ENCODE measurements around the gene XKR8.

XKR8 gene

DNA sequence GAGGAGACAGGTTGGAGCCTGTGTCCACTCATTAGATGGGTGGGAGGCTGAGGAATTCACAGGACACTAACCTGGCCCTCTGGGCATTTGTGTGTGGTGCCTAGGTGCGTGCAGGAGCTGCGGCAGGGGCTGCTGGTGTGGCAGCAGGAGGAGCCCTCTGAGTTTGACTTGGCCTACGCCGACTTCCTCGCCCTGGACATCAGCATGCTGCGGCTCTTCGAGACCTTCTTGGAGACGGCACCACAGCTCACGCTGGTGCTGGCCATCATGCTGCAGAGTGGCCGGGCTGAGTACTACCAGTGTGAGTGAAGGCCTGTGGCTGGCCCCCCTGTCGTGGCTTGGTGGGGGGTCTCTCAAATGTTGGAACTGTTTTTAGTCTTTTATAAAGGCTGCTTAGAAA, 3.6 kb downstream of the XKR8 start:
- no peaks in the 10 kb centered on the region for H3K9me3 Mint-ChIP-seq
- H3K36me3 Mint-ChIP-seq (ENCODE audit: low read depth), result peaks cover 59% of the 10 kb centered on the region
- H3K4me1 Mint-ChIP-seq (ENCODE audit: low read depth), result peaks cover 29% of the 10 kb centered on the region
- no peak overlapping the region for H3K27ac Mint-ChIP-seq
- H3K4me3 Mint-ChIP-seq, result no peak overlapping the region
- no peaks in the 10 kb centered on the region for H3K27me3 Mint-ChIP-seq
- intact Hi-C loops (cut with micrococcal nuclease), result no loop called here

DNA sequence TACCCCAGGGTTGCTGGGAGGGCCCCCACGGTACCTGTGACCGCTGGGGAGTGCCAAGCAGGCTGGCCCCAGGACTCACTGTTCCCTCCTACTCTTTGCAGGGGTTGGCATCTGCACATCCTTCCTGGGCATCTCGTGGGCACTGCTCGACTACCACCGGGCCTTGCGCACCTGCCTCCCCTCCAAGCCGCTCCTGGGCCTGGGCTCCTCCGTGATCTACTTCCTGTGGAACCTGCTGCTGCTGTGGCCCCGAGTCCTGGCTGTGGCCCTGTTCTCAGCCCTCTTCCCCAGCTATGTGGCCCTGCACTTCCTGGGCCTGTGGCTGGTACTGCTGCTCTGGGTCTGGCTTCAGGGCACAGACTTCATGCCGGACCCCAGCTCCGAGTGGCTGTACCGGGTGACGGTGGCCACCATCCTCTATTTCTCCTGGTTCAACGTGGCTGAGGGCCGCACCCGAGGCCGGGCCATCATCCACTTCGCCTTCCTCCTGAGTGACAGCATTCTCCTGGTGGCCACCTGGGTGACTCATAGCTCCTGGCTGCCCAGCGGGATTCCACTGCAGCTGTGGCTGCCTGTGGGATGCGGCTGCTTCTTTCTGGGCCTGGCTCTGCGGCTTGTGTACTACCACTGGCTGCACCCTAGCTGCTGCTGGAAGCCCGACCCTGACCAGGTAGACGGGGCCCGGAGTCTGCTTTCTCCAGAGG, 6.8 kb downstream of the XKR8 start:
- Mint-ChIP-seq H3K4me3 (no peak overlapping the region), H3K9me3 (no peaks in the 10 kb centered on the region), H3K4me1 (ENCODE audit: low read depth) (peaks cover 21% of the 10 kb centered on the region), H3K36me3 (ENCODE audit: low read depth) (peaks cover 78% of the 10 kb centered on the region), H3K27me3 (no peaks in the 10 kb centered on the region), H3K27ac (no peak overlapping the region)
- intact Hi-C loops (cut with micrococcal nuclease), result no loop called here

DNA sequence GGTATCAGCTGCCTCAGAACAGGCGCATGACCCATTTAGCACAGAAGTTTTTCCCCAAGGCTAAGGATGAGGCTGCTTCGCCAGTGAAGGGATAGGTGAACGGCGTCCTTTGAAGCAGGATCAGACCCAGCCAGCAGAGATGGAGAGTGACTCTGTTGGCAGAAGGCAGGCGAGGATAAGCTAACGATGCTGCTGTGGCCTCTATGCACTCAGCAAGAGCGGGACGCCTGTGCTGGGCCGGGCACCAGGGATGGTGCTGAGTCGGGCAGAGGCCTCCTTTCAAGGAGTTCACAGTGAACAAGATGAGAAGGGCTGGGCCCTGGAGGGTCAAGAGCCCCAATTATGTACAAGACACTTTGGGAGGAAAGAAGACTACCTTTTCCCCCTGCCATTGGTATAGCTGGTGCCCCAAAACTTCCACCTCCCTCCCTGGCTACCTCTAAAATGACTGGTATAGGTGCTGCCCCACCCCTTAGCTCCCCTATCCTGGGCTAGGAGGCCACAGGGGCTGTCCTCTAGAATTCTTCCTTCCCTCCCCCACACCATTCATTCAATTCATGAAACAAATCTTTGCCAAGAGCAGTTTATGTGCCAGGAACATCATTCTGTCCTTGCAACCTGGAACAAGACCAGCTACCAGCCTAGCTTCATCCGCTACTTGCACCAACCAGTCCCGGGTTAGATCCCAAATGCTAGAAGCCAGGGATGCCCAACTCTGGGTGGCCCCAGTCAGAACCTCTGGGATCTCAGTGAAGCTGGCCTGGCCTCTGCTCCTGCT, 7.5 kb downstream of the XKR8 start:
- Mint-ChIP-seq H3K9me3 (no peaks in the 10 kb centered on the region), H3K27ac (no peak overlapping the region), H3K36me3 (ENCODE audit: low read depth) (peaks cover 85% of the 10 kb centered on the region), H3K4me3 (no peak overlapping the region), H3K4me1 (ENCODE audit: low read depth) (peaks cover 15% of the 10 kb centered on the region), H3K27me3 (no peaks in the 10 kb centered on the region)
- intact Hi-C loops (cut with micrococcal nuclease), result no loop called here

DNA sequence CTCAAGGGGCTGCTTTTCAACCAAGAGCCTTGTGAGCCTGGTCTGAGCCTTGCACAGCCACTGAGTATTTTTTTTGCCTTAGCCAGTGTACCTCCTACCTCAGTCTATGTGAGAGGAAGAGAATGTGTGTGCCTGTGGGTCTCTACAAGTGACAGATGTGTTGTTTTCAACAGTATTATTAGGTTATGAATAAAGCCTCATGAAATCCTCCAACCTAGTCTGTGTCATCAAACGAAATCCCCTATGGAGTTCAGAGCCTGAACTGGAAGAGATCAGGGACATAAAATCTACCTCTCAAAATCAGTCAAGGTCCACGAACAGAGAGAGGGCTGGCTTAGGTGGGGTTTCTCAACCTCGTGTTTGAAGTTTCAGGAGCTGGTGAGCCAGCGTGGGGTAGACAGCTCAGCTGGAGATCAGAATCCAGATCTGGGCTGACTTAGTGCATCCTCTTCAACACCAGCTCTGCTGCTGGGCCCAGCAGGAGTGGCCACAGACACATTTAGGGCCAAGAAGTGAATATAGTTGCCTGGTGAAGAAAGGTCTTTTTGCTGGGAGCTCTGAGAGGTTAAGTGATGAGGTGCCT, 8.2 kb downstream of the XKR8 start:
- no peaks in the 10 kb centered on the region for H3K9me3 Mint-ChIP-seq
- intact Hi-C loops (cut with micrococcal nuclease), result no loop called here

DNA sequence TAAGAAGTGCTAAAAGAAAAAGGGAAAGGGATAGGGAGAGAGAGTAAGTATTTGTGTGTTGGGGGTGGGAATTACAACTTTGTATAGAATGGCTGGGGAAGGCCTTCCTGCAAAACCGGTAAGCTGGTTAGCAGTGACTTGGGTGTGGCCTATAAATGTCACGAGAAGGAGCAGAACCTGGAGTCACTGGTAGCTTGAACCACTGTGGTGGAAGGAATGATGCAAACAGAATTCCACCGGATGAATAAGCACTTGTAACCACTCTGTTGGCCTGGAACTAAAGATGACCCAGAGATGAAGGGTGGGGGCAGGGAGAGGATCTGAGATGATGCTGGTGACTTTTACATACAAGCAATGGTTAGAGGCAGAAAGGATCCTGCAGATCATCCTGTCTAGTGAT, 8.9 kb downstream of the XKR8 start:
- Mint-ChIP-seq H3K27ac (no peak overlapping the region), H3K36me3 (ENCODE audit: low read depth) (peaks cover 86% of the 10 kb centered on the region), H3K4me1 (ENCODE audit: low read depth) (peaks cover 15% of the 10 kb centered on the region)

More for the DNA sequence above, 8.2 kb downstream of the XKR8 start:
- H3K27me3 Mint-ChIP-seq, result no peaks in the 10 kb centered on the region
- no peak overlapping the region for H3K4me3 Mint-ChIP-seq
- H3K4me1 Mint-ChIP-seq (ENCODE audit: low read depth), result peaks cover 15% of the 10 kb centered on the region
- H3K36me3 Mint-ChIP-seq (ENCODE audit: low read depth), result peaks cover 87% of the 10 kb centered on the region
- H3K27ac Mint-ChIP-seq, result no peak overlapping the region

DNA sequence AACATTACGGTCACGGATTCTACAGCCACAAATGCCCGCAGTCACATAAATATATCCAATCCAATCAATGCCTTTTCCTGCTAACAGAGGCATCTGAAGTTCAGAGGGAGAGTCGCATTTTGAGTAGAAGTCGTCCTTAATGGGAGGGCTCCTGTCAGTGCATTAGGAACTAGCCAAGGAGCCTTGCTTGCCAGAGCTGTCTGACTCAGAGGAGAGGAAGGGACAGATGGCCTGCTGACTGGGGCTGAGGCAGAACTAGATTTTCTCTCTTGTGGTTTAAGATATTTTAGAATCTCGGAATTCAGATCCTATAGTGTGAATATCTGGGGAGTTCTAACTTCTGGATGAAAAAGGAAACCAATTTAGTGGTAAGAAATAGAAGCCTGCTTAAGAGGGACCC, 10.6 kb downstream of the XKR8 start:
- Mint-ChIP-seq H3K9me3 (no peaks in the 10 kb centered on the region), H3K4me3 (no peak overlapping the region), H3K4me1 (ENCODE audit: low read depth) (peaks cover 15% of the 10 kb centered on the region), H3K36me3 (ENCODE audit: low read depth) (peaks cover 82% of the 10 kb centered on the region), H3K27me3 (no peaks in the 10 kb centered on the region), H3K27ac (no peak overlapping the region)
- intact Hi-C loops (cut with micrococcal nuclease), result no loop called here

More for the DNA sequence above, 8.9 kb downstream of the XKR8 start:
- Mint-ChIP-seq H3K9me3 (no peaks in the 10 kb centered on the region), H3K4me3 (no peak overlapping the region), H3K27me3 (no peaks in the 10 kb centered on the region)
- intact Hi-C loops (cut with micrococcal nuclease), result no loop called here

DNA sequence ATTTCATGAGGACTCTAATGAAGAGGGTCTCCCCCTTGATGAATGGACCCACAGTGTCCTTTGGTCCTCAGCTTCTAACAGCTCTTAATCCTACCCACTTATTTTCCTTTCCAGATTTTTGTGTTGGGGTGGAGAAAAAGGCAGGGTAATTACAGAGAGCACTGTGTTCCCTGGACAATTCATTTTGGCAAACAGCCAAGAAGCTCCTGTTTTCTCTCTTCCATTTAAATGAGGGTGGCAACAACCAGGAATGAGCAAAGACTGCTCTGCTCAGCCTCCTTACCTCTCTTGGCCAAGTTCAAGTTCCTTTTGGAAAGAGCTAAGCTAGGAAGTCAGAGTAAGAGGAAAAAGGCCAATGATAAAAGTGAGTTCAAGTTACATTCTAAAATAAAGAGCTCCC, 11.9 kb downstream of the XKR8 start:
- H3K36me3 Mint-ChIP-seq (ENCODE audit: low read depth), result peaks cover 78% of the 10 kb centered on the region
- no peak overlapping the region for H3K27ac Mint-ChIP-seq
- H3K4me1 Mint-ChIP-seq (ENCODE audit: low read depth), result peaks cover 15% of the 10 kb centered on the region
- intact Hi-C loops (cut with micrococcal nuclease), result no loop called here
- no peaks in the 10 kb centered on the region for H3K27me3 Mint-ChIP-seq
- no peaks in the 10 kb centered on the region for H3K9me3 Mint-ChIP-seq
- H3K4me3 Mint-ChIP-seq, result no peak overlapping the region

DNA sequence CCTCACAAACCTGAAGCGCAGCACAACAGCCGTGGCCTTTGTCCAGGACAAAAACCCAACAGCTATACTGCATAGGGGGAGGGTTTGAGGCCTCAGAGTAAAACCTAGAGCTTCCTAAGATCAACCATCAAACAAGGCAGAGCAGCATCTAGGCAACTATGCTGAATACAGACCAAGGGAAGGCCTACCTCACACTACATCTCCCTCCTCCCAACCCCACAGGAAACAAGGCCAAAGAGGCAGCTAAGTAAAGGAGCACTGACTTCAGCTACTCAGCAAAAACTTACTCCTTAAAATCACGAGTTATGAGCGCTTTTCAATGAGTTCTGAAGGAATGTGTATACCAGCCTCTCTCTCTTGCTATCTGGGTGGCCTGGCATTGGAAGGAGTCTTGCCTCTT, 12.4 kb downstream of the XKR8 start:
- Mint-ChIP-seq H3K27me3 (no peaks in the 10 kb centered on the region), H3K27ac (no peak overlapping the region), H3K36me3 (ENCODE audit: low read depth) (peaks cover 78% of the 10 kb centered on the region), H3K9me3 (no peaks in the 10 kb centered on the region), H3K4me3 (no peak overlapping the region), H3K4me1 (ENCODE audit: low read depth) (peaks cover 15% of the 10 kb centered on the region)
- intact Hi-C loops (cut with micrococcal nuclease), result no loop called here

DNA sequence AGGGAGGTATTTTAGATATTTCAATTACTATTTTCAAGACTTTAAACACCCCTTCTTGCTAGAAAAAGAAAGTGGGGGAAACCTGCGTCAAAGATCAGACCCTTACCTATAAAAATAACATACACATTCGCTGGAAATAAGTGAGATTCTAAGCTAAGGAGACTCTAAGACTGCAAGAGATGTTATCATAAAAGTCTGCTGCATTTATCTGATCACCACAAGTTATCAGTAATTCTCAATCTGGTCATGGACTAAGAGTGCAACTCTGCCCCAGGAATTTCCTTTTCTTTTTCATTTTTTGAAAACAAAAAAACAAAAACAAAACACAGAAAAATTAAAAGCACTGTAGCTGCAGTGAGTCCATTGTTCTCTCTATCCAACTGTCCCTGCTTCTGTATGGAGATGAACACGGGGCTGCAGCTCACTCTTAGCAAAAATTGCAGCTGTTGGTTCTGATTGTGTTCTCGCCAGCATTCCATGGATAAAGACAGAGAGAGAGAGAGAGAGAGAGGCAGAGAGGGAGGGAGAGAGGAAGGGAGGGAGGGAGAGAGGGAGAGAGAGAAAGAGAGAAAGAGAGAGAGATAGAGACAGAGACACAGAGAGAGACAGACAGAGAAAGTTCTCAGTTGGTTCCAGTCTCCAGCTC, 14.1 kb downstream of the XKR8 start:
- H3K4me3 Mint-ChIP-seq, result no peak overlapping the region
- intact Hi-C loops (cut with micrococcal nuclease), result no loop called here

DNA sequence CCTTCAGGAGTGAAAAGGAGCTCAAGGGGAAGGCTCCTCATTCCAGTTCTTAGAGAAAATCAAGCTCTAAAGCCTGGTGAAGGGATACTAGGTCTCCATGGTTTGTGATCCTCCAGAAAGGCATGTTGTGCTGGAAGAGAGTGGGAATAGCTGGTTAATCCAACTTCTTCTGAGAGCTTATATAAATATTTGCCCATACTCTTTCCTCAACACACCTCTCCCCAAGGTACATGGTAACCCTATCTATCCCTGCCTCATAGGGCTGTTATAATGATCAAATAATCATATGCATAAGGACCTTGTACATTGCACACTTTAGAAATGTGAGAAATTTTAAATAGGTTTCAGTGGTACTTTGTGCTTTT, 14.6 kb downstream of the XKR8 start:
- Mint-ChIP-seq H3K4me3 (no peak overlapping the region), H3K4me1 (ENCODE audit: low read depth) (peaks cover 5% of the 10 kb centered on the region), H3K27me3 (no peaks in the 10 kb centered on the region), H3K27ac (no peak overlapping the region), H3K36me3 (ENCODE audit: low read depth) (peaks cover 79% of the 10 kb centered on the region), H3K9me3 (no peaks in the 10 kb centered on the region)
- intact Hi-C loops (cut with micrococcal nuclease), result no loop called here

More for the DNA sequence above, 14.1 kb downstream of the XKR8 start:
- H3K27ac Mint-ChIP-seq, result no peak overlapping the region
- H3K27me3 Mint-ChIP-seq, result no peaks in the 10 kb centered on the region
- H3K4me1 Mint-ChIP-seq (ENCODE audit: low read depth), result peaks cover 7% of the 10 kb centered on the region
- no peaks in the 10 kb centered on the region for H3K9me3 Mint-ChIP-seq
- peaks cover 78% of the 10 kb centered on the region for H3K36me3 Mint-ChIP-seq (ENCODE audit: low read depth)

DNA sequence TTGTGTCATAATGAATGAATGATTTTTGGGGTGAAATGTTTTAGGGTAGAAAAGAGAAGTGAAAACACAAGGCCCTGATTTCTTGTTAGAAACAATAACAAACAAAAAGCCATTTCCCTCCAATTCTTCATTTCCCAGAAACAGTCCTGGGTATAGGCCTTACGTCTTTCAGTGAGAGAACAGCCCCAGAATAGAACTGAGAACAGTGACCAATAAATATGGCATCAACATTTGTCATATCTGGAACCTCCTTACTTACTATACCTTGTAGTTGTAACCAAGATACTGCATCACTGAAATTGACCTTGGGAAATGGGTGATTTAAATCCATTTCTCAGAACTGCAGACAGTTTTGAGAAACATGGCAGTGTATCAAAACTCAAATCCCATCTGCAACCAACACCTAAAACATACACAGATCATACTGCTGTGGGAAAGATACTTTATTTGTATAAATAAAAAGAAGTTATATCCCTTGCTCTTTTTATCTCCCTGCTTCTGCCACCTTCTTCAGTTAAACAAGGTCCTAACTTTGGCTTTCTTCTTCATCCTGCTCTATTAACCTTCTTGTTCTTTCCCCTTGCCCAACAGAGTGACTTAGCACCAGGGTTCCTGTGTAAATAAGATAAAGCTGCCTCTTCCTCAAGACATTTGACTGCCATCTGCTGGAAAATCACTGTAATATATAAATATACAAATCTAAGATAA, 19.5 kb downstream of the XKR8 start:
- Mint-ChIP-seq H3K4me3 (no peak overlapping the region), H3K36me3 (ENCODE audit: low read depth) (peaks cover 49% of the 10 kb centered on the region), H3K9me3 (no peaks in the 10 kb centered on the region), H3K27me3 (no peaks in the 10 kb centered on the region), H3K4me1 (ENCODE audit: low read depth) (peaks cover 6% of the 10 kb centered on the region), H3K27ac (no peak overlapping the region)
- intact Hi-C loops (cut with micrococcal nuclease), result loop anchor here (2.0 kb wide), 1 partner anchor 121 kb away; no protein-coding TSS in a partner anchor

DNA sequence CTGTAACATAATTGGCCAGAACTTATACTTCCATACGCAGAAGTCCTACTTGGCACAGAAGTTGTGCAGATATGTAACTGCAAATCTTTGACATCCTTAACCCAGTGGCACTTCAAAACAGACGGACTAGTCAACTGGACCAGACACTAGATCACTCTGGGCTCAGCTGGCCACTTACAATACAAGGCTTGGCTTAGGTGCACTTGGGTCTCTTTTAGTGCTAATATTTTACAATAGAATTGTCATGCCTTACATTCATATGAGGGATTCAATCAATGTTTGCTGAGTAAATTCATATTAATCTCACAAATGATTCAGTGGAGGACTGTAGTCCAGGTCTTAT, 20.1 kb downstream of the XKR8 start:
- H3K27ac Mint-ChIP-seq, result no peak overlapping the region
- no peak overlapping the region for H3K4me3 Mint-ChIP-seq
- intact Hi-C loops (cut with micrococcal nuclease), result loop anchor here (2.0 to 5.0 kb wide), 2 partner anchors 38 to 121 kb away; no protein-coding TSS in a partner anchor
- H3K9me3 Mint-ChIP-seq, result no peaks in the 10 kb centered on the region
- no peaks in the 10 kb centered on the region for H3K27me3 Mint-ChIP-seq
- H3K36me3 Mint-ChIP-seq (ENCODE audit: low read depth), result peaks cover 49% of the 10 kb centered on the region
- H3K4me1 Mint-ChIP-seq (ENCODE audit: low read depth), result peaks cover 6% of the 10 kb centered on the region

DNA sequence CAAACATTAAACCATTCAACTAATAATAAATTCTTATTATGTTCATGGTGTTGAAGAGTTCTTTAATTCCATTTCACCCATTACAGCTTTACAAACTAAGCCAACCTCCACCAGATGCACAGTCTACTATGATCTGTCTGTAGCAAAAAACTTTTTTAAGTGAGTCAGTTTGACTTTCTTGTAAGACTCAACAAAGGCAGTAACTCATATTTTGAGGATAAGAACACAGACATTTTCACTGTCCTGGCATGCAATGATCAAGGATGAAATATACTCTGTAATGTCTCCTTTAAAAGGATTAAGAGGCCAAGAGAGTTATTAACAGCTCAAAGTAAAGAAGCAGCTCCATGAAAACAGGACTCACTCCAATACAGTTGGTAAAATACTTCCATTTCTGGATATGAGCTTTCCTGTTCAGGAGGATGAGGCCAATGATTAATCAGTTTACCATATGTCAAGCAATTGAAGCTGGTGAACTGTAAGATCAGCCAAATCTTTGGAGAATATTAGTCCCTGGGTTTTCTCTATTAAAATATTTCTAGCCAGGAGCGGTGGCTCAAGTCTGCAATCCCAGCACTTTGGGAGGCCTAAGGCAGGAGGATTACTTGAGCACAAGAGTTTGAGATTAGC, 20.6 kb downstream of the XKR8 start:
- intact Hi-C loops (cut with micrococcal nuclease), result loop anchor here (5.0 kb wide), 1 partner anchor 38 kb away; no protein-coding TSS in a partner anchor
- Mint-ChIP-seq H3K4me1 (ENCODE audit: low read depth) (peaks cover 6% of the 10 kb centered on the region), H3K36me3 (ENCODE audit: low read depth) (peaks cover 53% of the 10 kb centered on the region), H3K27me3 (no peaks in the 10 kb centered on the region), H3K27ac (no peak overlapping the region), H3K4me3 (no peak overlapping the region), H3K9me3 (no peaks in the 10 kb centered on the region)

Data from dendritic cell treated with granulocyte-macrophage colony-stimulating factor and Interleukin-4, amounts not matched to agents 40 ng/mL and 50 ng/mL, for 4 days (primary cell).